H54 (cell line): Measurements from ENCODE around the gene FLRT2.

Experiments used
- DNase-seq: peaks from one replicate; pipeline ENCODE4 v3.0.0; 2011; ENCODE audit warnings: low spot score, mixed read lengths; ENCODE audit not compliant: insufficient read length
- FAIRE-seq: peaks from 3 replicates; lab custom pipeline; 2011; peaks lifted over from hg19 to GRCh38; lab: Jason Lieb, UNC
- POLR2A ChIP-seq: IDR thresholded peaks from 2 replicates; pipeline ENCODE4 v1.6.1; 2011; ENCODE audit warnings: low read depth, mild to moderate bottlenecking, low read length

The FLRT2 gene

DNA sequence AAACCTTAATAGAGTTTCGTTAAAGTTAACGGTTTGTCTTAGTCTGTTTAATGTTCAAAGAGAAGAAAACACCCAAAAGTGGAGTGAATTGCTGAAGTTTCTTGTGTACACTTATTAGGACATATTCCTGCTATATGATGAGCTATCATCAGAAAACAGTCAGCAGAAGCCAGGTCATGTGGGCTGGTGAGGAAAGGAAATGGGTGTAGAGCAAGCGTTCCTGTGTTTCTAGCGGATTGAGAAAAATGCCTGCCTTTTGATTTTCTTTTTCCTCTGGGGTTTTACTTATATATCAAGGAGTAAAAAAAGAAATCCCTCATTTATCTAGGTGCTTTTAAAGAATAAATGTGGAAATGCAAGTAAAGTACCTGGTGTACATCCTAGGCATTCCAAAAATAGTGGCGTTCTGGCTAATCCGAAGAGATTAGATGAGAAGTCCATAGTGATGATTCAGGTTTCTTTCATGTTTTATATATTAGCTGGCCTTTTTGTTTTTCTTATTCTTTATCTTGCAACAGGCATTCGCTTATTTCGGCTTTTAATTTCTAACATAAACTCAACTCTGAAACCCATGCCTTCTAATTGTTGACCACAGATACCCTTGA, 50.7 kb downstream of the FLRT2 start:
- TF ChIP-seq POLR2A = no peak
- FAIRE-seq = no peak
- no peak for DNase-seq

DNA sequence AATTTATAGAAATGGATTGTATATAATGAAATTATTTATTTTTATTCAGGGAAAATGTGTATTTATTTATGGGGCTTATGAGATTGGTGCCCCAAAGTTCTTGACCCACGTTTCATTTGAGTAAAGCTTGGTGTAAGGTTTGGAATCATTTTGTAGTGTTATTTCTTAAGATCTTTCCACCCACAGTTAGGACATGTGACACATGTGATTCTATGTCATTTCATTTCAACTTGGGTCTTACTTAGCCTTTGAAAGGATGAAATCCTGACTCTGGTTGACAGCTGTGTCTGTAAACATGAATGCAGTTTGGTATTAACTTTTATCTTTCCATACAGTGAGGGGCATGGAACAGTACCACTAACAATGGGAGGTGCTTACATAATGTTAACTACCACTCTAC, 51.7 kb downstream of the FLRT2 start:
- DNase-seq (no peak), FAIRE-seq (no peak)
- no peak for TF ChIP-seq POLR2A

DNA sequence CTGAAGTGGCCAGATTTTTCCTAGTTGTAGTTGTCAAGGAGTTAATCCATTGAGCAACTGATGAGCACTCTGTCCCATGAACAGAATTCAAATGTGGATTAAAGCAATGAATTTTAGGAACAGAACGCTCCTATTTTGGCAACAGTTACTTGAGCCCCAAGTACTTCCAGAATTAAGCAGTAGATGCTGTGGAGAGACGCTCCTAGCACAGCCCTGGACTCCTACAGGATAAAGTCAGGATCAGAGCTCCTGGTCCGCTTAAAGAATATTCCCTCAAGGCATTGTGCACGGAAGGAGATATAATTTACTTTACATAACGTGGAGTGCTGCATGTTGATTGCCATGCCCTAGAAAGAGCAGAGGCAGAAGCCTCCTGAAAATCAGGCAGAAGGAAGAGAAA, 53.4 kb downstream of the FLRT2 start:
- no peak for TF ChIP-seq POLR2A
- DNase-seq = no peak
- no peak for FAIRE-seq

DNA sequence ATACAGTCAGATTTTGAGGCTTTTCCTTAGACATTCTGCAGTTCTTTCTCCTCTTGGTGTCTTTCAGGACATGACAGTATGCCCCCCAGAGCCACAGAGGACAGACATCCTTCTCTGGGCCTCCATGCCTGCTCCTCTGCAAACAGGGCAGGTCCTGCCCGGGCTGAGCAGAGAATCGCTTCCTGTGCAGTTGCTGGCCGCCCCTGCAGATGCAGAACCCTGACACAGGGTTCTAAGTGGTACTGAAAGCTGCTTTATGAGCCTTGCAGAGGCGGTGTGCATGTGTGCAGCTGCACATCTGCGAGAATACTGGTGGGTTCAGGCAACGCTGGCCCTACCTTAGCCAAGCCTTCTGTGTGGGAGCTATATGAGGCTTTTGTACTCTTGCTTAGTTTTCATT, 54.5 kb downstream of the FLRT2 start:
- no peak for DNase-seq
- no peak for TF ChIP-seq POLR2A
- FAIRE-seq = no peak

DNA sequence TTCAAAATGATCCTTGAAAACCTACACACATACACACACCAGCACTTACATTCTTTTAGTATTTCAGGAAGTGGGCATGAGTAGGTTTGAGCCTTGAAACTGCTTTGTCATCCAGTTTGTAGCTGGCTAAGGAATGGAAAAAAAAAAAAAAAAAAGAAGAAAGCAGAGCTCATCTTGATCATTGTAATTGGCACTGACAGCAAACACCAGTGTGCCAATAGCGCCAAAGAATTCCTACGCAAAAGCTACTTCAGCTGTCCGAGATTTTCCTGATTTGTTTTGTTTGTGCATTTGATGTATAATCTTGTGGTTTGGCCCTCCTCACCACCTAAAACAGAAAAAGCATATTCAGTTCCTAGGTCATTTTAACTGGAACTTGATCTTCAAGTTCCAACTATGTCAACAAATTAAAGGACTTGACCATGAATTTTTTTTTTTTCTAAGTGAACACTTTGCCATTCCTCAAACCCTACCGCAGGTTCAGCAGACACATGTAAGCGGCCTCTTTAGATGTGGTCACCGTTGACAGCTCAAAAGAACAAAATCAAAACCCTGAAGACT, 57.3 kb downstream of the FLRT2 start:
- DNase-seq (peak; percentile 10), FAIRE-seq (peak; percentile 62)
- TF ChIP-seq POLR2A = no peak

DNA sequence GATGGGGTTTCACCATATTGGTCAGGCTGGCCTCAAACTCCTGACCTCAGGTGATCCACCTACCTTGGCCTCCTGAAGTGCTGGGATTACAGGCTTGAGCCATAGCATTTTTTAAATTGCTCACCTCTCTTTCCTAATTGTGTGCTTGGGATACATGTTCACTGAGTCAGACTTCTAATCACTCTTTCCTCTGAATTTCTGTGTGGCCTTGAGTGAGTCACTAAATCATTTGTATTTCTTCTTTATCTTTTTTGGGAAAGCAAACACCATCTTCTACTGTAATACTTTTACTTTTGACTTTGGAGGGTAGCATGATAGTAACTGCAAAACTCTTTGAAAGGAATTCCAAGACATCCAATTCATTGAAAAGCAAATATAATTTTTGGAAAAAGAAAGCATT, 60.8 kb downstream of the FLRT2 start:
- FAIRE-seq (no peak), DNase-seq (no peak)
- TF ChIP-seq POLR2A = no peak

DNA sequence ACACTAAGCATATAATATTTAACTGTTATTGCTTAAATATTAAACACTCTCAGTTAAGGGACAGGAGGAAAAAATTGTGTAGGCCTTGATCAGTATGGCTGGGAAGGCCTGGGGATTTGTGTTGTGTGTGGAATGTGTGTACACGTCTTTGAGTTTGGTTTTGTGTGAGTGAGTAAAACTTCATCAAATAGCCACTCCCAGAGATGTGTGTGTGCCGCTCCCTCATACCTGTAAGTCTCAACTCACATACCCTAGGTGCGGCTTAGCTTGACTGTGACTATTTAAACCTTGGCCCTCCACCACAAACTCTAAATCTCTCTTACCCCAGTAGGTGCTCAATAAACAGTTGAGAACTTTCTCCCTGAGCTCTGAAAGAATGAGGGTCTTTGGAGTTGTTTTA, 64.3 kb downstream of the FLRT2 start:
- DNase-seq (no peak), FAIRE-seq (no peak)
- TF ChIP-seq POLR2A = no peak

DNA sequence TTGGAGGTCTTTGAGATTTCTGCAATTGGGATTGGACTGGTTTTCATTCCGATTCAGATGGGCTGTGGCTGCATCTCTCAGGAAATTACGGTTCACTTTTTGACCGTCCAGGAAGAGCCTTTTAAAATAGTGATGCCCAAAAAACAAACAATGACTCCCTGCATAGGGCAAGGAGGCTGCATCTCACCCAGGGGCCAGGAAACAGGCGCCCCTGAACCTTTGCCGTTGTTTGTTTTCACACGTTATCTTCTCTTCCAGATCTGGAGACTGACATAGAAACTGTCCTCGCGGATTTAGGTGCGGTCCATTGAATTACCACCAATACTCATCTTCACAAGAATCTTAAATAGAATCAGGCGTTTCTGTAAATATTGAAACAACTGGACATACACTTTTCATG, 66.0 kb downstream of the FLRT2 start:
- FAIRE-seq (no peak), DNase-seq (no peak)
- no peak for TF ChIP-seq POLR2A

DNA sequence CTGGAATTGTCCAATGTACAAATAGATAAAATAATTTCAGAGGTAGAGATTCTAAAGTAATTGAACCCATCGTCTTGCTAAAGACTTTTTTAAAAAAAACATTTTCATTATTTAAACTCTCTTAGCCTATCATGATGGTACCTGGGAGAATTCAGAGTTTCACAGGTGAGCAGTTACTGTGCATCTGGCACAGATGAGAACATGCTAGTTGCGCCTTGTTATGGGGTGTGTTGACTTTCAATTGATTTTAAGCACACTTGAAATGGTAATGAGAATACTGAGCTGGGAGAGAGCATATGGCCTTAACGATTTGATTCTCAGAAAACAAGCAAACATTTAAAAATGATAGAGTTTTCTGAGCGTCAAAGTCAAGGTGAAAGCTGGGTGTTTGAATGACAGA, 66.6 kb downstream of the FLRT2 start:
- DNase-seq = no peak
- no peak for FAIRE-seq
- no peak for TF ChIP-seq POLR2A

DNA sequence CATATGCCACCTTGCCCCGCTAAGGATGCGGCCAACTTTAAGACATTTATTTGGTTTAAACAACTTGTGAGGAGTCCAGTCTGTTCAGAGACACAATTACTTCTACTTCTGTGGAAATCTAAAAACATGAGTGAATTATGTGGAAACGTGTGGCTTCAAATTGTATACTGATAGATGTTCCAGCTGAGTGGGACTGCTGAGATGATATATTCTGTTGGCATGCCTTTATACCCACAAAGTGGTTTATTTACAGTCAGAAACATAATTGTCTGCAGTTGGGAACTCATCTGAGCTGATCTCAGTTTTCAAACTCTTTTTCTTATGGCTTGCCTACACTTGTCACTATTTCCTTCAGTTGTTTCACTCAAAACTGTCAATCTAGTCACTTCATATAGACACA, 67.8 kb downstream of the FLRT2 start:
- no peak for DNase-seq
- no peak for FAIRE-seq
- no peak for TF ChIP-seq POLR2A

DNA sequence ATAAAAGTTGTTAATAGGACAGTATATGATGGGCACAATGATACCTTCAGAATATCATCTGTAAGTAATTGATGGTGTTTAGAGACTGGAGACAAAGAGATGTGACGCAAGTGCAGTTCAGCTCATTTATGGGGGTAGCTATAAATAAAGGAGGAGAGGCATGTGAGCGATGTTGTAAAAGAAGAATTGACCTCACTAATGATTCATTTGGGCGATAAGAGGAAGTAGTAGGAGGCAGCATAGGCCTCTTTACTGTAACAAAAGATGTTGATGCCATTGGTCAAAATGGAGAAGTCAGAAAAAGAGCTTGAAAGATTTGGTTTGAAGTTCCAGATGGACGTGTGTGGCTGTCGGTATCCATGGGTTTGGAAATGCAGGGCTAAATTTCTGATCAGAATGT, 70.0 kb downstream of the FLRT2 start:
- FAIRE-seq (no peak), DNase-seq (no peak)
- no peak for TF ChIP-seq POLR2A

DNA sequence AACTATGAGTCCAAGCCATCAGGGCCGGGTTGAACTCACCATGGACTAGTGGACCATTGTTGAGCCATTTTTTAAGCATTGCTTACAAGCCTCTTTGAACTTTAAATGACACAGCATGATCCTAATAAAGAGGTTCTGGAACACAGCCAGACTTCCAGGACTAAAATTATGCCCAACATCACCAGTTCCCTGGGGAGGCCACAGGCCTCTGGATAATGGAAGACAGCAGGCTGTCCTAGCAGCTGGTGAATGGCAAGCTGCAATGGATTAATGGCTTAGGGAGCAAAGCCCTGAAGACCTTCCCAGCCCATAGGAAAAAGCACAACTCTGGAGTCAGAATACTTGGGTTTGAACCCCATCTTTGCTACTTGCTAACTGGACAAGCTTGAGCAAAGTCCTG, 71.3 kb downstream of the FLRT2 start:
- no peak for FAIRE-seq
- TF ChIP-seq POLR2A = no peak
- DNase-seq = no peak

DNA sequence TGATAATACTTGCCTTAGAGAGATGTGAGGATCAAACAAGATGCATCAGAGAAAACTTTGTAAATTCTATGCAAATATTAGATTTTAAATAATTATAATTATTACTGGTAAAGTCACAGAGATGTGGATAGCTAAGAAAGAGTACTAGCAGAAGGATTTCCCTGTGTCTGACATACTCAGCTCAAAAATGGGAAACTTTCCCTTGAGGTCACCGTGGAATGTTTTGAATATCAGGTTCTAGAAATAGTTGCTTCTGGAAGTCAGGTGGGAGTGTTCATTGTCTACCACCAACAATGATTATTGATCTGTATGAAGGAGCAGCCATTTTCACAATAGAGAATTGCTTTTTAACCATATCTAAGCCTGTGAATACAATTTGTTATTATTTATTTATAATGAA, 71.7 kb downstream of the FLRT2 start:
- no peak for DNase-seq
- no peak for TF ChIP-seq POLR2A
- FAIRE-seq = no peak

DNA sequence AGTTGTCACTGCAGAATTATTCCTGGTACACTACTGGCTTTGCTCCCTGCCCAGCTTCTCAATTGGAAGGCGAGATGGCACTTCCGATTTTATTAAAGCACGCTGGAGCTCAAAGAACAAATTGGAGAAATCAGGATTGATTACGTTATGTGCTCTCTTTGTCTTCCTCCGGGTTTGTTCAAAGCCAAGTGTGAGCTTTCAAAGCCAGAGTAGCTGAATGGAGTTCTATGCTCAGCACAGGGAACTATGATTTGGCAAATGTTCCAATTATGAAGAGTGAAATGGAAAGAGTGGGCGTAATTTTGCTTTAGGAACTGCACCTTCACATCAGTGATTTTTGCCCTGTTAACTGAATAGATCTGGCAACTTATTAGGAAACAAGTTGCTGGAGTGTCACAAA, 72.4 kb downstream of the FLRT2 start:
- DNase-seq = no peak
- TF ChIP-seq POLR2A = no peak
- FAIRE-seq = no peak

DNA sequence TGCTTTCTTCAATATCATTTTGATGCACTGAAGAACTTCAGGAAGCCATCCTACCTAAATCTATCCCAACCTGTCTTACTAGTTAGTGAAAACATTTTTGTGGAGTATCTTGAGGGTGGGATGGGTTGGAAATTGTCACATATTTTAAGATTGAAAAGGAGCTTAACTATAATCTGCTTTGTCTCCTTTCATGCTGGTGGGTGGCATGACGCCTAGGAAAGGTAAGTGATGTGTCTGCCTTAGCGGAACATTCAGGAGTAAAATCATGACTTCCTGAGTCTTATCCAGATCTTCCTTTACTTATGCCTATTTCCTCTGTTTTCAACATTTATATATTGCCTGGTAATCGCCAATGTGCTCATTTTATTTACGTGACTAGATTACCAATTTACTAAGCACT, 74.1 kb downstream of the FLRT2 start:
- DNase-seq = no peak
- FAIRE-seq = no peak
- no peak for TF ChIP-seq POLR2A

DNA sequence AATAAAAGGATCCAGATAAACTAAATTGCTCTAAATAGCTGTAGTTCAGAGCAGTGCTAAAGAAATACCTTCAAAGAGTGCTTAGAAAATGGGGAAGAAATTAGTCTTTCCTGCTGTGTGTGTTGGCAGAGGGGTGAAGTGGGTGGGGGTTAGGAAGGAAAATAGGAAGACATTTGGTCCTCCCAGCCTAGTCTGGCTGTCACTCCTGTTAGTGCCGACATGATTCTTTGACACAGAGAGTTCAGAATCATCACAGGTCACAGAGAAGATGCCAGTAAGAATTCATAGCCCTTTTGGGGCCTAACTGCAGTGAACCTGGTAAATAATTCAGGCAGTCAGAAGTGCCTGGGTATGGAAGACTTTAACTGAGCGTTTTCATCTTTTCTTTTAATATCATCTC, 74.8 kb downstream of the FLRT2 start:
- FAIRE-seq (no peak), DNase-seq (no peak)
- TF ChIP-seq POLR2A = no peak

DNA sequence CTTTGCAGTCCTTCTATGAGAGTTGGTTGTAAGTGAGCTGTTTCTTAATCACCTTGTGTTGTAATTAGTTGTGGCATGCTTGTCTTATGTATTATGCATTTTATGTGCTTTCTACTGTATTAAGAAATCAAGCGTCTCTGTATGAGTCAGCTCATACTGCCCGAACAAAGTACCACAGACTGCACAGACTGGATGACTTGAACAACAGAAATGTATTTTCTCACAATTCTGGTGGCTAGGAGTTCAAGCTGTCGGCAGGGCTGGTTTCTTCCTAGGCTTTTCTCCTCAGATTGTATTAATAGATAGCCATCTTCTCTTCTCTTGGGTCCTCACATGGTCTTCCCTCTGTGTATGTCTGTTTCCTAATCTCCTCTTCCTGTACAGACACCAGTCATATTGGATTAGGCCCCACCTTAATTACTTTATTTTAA, 77.7 kb downstream of the FLRT2 start:
- no peak for TF ChIP-seq POLR2A
- FAIRE-seq (peak; percentile 66), DNase-seq (no peak)
